ENCODE measurements around the gene ITGA4. TPM values are rescaled to one million over a fixed set of nuclear protein-coding genes. Genes with fewer than 3 reads are reported as not detected.

ITGA4 gene
- total RNA-seq, 4 donors from 2014 or later, result 2.2 to 8.4 (median 3.5) TPM

DNA sequence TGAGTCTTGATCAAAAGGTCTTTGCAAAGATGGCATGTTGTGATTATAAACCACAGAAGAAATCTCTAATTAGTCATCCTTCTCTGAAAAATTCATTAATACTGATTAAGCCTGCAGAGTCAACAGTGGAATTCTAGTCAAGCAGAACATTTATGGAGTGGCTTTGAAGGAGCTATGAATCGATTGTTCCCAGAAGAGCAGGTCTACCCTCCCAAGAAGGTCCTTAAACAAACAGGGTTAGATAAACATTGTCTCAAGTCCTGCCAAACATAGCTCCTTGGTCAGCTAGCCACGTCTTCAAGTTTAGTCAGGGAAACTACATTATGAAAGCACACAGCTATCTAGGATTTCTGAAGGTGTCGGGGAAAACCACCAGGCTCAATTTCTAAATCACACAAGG is 88.9 kb downstream of the ITGA4 start:
- no peaks in the 10 kb centered on the region for H3K9me3 ChIP-seq
- no peaks in the 10 kb centered on the region for H3K27me3 ChIP-seq
- intact Hi-C loops (cut with DNase I), result no loop called here
- no peak overlapping the region for H3K4me3 ChIP-seq
- WGBS, result 53% methylated on average over 3 of the region's 3 CpGs
- H3K36me3 ChIP-seq, result no peaks in the 10 kb centered on the region
- TF ChIP-seq POLR2A (IDR thresholded peaks at IDR 0.05; ENCODE audit: low read depth), result no peak
- TF ChIP-seq, protein P1, sequence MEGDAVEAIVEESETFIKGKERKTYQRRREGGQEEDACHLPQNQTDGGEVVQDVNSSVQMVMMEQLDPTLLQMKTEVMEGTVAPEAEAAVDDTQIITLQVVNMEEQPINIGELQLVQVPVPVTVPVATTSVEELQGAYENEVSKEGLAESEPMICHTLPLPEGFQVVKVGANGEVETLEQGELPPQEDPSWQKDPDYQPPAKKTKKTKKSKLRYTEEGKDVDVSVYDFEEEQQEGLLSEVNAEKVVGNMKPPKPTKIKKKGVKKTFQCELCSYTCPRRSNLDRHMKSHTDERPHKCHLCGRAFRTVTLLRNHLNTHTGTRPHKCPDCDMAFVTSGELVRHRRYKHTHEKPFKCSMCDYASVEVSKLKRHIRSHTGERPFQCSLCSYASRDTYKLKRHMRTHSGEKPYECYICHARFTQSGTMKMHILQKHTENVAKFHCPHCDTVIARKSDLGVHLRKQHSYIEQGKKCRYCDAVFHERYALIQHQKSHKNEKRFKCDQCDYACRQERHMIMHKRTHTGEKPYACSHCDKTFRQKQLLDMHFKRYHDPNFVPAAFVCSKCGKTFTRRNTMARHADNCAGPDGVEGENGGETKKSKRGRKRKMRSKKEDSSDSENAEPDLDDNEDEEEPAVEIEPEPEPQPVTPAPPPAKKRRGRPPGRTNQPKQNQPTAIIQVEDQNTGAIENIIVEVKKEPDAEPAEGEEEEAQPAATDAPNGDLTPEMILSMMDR (IDR thresholded peaks at IDR 0.05), result no peak
- TF ChIP-seq POLR2AphosphoS5 (IDR thresholded peaks at IDR 0.05), result no peak
- no peak for TF ChIP-seq EP300 (IDR thresholded peaks at IDR 0.05)
- H3K27ac ChIP-seq (replicated peaks in 1 of 4), result no peak overlapping the region
- H3K4me1 ChIP-seq, result no peaks in the 10 kb centered on the region
- DNase-seq (ENCODE audit: extremely low spot score), result no peak

DNA sequence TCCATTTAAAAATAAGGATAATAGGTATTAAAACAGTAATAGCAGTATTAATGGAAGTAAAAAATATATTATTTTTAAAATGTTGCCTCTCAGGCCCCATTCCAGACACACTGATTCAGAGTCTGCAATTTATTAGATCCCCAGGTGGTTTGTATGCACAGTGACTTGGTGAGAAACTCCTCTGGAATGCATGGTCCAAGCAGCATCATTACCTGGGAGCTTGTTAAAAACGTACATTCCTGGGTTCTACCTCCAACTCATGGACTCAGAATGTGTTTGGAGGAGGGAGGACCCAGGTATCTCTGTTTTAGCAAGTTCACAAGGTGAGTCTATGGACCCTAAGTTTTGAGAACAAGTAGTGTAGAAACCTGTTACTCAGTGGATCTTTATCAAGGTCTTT is 95.6 kb downstream of the ITGA4 start:
- 58% methylated on average over 1 of the region's 1 CpG for WGBS
- TF ChIP-seq EP300 (IDR thresholded peaks at IDR 0.05) (no peak), POLR2A (IDR thresholded peaks at IDR 0.05; ENCODE audit: low read depth) (no peak), POLR2AphosphoS5 (IDR thresholded peaks at IDR 0.05) (no peak)
- TF ChIP-seq, protein P1 (IDR thresholded peaks at IDR 0.05), result no peak
- Histone ChIP-seq H3K4me1 (peaks cover 0 to 12% (median 3%) of the 10 kb centered on the region in 4 donors), H3K4me3 (no peak overlapping the region), H3K27ac (replicated peaks in 1 of 4) (no peak overlapping the region), H3K27me3 (no peaks in the 10 kb centered on the region), H3K36me3 (no peaks in the 10 kb centered on the region), H3K9me3 (no peaks in the 10 kb centered on the region)
- intact Hi-C loops (cut with DNase I), result no loop called here
- no peak for DNase-seq (ENCODE audit: extremely low spot score)

DNA sequence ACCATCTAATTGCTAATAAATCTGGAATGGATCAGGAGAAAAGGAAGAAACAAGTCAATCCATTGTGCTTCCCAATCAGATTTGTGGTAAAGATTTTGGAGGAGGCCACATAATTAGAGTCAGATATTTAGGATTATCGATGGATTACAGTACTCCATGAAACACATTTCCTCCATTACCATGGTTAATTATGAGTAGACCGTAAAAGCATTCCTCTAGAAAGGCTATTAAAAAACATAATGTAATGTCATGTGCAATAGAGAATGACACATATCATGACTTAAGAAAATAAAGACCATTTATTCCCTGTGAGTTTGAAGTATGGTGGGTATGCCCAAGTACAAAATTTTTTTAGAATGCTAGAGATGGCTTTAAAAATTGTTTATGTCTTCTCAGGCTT is 96.1 kb downstream of the ITGA4 start:
- 93% methylated on average over 2 of the region's 2 CpGs for WGBS
- Histone ChIP-seq H3K27me3 (no peaks in the 10 kb centered on the region), H3K4me3 (no peak overlapping the region), H3K36me3 (no peaks in the 10 kb centered on the region), H3K27ac (replicated peaks in 1 of 4) (no peak overlapping the region), H3K4me1 (peaks cover 0 to 12% (median 3%) of the 10 kb centered on the region in 4 donors), H3K9me3 (no peaks in the 10 kb centered on the region)
- intact Hi-C loops (cut with DNase I), result no loop called here
- no peak for TF ChIP-seq POLR2A (IDR thresholded peaks at IDR 0.05; ENCODE audit: low read depth)
- TF ChIP-seq, protein P1 (IDR thresholded peaks at IDR 0.05), result no peak
- no peak for TF ChIP-seq EP300 (IDR thresholded peaks at IDR 0.05)
- TF ChIP-seq POLR2AphosphoS5 (IDR thresholded peaks at IDR 0.05), result no peak
- DNase-seq (ENCODE audit: extremely low spot score), result no peak

DNA sequence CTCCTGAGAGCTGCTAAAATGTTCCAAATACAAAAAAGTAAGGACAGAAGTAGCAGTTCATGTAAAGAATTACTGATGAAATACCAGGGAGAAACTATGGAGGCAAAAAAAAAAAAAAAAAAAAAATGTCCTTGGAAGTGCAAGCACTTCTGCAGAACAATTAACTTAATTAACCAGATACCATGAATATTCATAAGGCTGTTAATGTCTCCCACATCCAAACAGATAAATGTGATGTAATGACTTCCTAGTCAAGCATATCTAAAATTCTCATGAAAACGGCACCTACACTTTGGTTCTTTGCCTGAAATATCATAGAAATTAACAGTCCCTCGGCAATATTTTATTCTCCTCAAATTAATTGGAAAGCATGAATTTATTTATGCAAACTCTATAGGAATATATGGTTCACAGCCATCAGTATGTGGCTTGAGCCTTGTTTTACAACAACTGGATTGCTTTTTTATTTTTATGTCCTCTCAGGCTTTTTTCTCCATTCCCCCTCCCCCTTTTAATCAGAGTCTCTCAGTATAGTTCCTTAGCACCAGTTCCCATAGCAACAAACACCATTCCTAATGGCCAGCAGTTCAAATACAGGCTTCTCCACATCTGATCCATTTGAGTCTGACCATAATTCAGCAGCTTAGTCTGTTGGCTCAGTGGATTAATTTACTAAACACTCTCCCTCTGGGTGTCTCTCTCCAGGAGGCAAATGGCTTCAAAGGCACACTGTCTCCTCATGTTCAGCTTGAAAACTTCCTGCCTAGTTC is 97.1 kb downstream of the ITGA4 start:
- TF ChIP-seq EP300 (IDR thresholded peaks at IDR 0.05) (no peak), POLR2A (IDR thresholded peaks at IDR 0.05; ENCODE audit: low read depth) (no peak), POLR2AphosphoS5 (IDR thresholded peaks at IDR 0.05) (no peak)
- TF ChIP-seq, protein P1 (IDR thresholded peaks at IDR 0.05), result no peak
- intact Hi-C loops (cut with DNase I), result no loop called here
- Histone ChIP-seq H3K27ac (replicated peaks in 1 of 4) (no peak overlapping the region), H3K27me3 (no peaks in the 10 kb centered on the region), H3K4me1 (peaks cover 0 to 12% (median 3%) of the 10 kb centered on the region in 4 donors), H3K9me3 (no peaks in the 10 kb centered on the region), H3K36me3 (no peaks in the 10 kb centered on the region), H3K4me3 (no peak overlapping the region)
- DNase-seq (ENCODE audit: extremely low spot score), result no peak
- WGBS, result 80% methylated on average over 2 of the region's 2 CpGs

Measured in esophagus muscularis mucosa (tissue), 4 donors.